GM19193 (cell line): ENCODE data around the gene LAT.

Source experiments
- POLR2A ChIP-seq: IDR thresholded peaks from 4 replicates; pipeline ENCODE4 v1.6.1; 2011; ENCODE audit not compliant: insufficient read depth, insufficient read length; ENCODE audit errors: extremely low read depth

The LAT gene

GRCh38 chr16:28984619-28985135 is at the start of gene LAT:
Gene LAT (plus strand): TSS chr16:28985052. CDS start chr16:28985418, 366 bp downstream.
- TF ChIP-seq POLR2A, result peak; percentile 32

GRCh38 chr16:28935346-28935745 is 49.5 kb upstream of the LAT start:
- TF ChIP-seq POLR2A, result no peak

DNA sequence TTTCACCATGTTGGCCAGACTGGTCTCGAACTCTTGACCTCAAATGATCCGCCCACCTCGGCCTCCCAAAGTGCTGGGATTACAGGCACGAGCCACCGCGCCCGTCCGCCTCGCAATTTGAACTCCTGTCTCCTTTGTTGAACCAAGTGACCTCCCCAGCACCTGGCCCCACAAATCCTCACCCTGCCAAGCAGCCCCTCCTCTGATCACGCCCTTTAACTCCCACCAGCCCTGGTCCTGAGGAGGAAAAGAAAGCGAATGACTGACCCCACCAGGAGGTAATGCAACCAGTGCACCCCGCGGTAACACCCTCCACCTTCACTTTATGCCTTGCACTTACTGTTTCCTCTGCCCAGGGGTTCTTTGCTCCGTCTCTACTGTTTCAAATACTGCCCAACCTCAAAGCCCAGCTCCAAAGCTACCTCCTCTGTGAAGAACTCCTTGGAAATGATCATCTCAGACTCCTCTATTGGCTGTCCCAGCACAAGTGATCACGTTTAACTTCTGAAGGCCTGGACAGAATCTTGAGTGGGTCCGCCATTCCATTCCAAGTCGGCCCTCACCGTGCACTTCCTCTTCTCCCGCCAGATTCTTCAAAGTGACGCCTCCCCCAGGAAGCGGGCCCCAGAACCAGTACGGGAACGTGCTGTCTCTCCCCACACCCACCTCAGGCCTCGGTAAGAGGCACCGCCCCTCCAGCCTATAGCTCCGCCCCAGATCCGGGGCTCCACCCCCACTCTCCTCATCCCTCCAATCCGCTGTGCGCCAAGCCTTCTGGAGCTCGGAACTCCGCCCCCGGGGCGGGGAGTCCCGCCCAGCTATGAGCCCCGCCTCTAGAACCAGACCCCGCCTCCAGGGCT is 48.7 kb upstream of the LAT start:
- no peak for TF ChIP-seq POLR2A

GRCh38 chr16:28936784-28937155 is 48.1 kb upstream of the LAT start:
- no peak for TF ChIP-seq POLR2A

GRCh38 chr16:28937222-28937876 is 47.5 kb upstream of the LAT start:
- no peak for TF ChIP-seq POLR2A

GRCh38 chr16:28938721-28939120 is 46.1 kb upstream of the LAT start:
- TF ChIP-seq POLR2A, result no peak

- TF ChIP-seq POLR2A, result no peak
Observed at GRCh38 chr16:28943281-28943680, 41.6 kb upstream of the LAT start.

DNA sequence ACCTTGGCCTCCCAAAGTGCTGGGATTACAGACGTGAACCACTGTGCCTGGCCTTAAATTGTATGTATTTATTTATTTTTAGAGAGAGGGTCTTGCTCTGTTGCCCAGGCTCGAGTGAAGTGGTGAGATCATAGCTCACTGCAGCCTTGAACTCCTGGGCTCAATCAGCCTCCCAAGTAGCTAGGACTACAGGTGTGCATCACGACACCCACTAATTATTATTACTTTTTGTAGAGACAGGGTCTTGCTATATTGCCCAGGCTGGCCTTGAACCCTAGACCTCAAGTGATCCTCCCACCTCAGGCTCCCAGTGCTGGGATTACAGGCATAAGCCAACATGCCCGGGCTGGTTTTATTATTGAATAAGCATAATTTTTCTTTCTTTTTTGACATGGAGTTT is 38.2 kb upstream of the LAT start:
- TF ChIP-seq POLR2A, result no peak

- peak; percentile 83 for TF ChIP-seq POLR2A
Observed at GRCh38 chr16:28950648-28951409, 34.0 kb upstream of the LAT start, which contains the start of gene NFATC2IP. Gene NFATC2IP (plus strand): TSS chr16:28950937. CDS start chr16:28951012, 75 bp downstream.

DNA sequence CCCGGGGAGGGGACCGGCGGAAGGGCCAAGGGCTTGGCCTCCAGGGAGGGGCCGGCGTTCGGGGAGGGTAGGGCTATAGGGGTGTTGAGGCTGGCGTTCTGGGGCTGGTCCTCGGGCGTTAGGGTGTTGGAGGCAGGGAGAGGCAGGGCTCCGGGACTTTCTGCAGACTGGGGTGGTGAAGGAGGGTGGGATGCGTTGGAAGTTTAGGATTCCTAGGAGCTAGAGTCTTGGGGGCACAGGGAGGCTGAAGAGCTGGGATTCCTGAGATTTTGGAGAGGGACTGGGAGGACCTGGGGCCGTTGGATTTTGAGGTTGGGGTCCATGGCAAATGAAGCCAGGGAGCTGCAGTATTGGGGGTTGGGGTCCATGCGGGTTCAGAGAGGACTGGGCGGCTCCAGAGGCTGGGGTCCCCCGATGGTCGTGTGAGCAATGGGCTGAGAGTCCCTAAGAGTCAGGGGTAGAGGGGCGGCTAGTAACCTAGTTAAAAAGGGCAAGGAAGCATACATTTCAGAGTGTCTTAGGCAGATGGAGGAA is 33.4 kb upstream of the LAT start:
- TF ChIP-seq POLR2A, result no peak

DNA sequence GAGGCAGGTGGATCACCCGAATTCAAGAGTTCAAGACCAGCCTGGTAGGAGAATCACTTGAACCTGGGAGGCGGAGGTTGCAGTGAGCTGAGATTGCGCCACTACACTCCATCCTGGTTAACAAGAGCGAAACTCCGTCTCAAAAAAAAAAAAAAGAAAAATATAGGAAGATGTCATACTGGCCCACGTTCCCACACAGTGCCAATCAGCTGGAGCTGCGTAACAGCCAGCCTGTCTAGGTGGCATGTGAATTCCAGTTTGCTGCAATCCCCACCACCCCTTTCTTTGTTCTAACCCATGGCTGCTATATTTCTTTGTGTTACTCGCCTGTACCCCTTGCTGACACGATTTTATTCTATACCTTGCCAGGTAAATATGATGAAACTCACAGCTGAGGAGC is 26.6 kb upstream of the LAT start:
- TF ChIP-seq POLR2A, result no peak

GRCh38 chr16:28958836-28959235 is 26.0 kb upstream of the LAT start:
- TF ChIP-seq POLR2A, result no peak

DNA sequence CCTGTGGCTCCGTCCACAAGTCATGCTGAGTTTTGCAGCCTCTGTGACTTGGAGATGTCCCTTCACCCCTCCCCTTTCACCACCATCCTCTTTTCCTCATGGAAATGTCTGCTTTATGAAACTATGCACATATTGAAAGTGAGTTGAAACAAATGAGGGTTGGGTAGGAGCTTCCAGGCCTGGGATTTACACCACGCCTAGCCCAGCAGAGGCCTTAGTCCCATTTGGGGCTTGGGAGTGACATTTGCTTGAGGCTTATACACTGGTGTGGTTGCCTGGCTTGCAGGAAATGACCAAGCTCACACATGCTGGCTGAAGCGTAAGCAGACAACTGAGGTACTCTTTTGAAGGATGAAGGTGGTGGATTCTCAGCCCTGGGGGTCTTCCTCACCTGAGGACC is 20.8 kb upstream of the LAT start:
- TF ChIP-seq POLR2A, result no peak

DNA sequence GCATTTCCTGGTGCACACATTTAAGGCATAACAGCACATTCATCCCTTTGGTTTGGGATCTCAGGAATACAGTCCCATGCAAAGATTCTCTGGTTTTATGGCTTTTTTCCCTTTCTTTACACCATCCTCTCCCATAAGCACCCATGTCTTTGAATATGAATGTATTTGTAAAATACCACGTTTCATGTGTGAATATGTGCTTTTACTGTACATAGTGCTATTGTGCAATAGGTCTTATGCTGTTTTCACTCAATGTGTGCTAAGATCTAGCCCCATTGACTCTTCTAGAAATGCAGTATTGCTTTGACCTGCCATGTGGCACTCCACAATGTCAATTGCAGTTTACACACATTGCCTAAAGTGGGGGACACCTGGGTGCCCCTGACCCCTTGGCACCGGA is 20.4 kb upstream of the LAT start:
- no peak for TF ChIP-seq POLR2A

DNA sequence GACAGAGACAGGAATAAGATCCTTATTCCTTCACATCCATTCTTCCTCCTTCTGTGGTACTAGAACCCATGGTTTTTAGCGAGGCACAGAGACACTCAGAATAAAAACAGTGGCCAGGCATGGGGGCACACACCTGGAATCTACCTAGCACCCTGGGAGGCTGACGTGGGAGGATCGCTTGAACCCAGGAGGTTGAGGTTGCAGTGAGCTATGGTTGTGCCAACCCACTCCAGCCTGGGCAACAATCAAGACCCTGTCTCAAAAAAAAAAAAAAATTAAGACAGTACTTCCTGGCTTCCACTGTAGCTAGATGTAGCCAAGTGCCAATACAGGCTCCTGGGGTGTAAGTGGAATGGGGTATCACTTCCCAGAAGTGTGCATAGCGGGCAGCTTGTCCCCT is 17.7 kb upstream of the LAT start:
- no peak for TF ChIP-seq POLR2A

GRCh38 chr16:28974007-28974436 is 10.8 kb upstream of the LAT start:
- no peak for TF ChIP-seq POLR2A
